ENCODE results near the gene ECE1. TPM values are rescaled to one million over a fixed set of nuclear protein-coding genes. Genes with fewer than 3 reads are reported as not detected.

The ECE1 gene
- total RNA-seq, 1 experiment from 2014 or later, result 65.8 TPM

- DNase-seq (ENCODE audit: low spot score), result no peak
Measured at GRCh38 chr1:21325731-21326387, 35.6 kb upstream of the ECE1 start.

- no peak for DNase-seq (ENCODE audit: low spot score)
Measured at GRCh38 chr1:21325231-21325718, 35.0 kb upstream of the ECE1 start.

- DNase-seq (ENCODE audit: low spot score), result peak; percentile 96
Measured at GRCh38 chr1:21324368-21325141, 34.3 kb upstream of the ECE1 start.

GRCh38 chr1:21323091-21323490 lies 32.8 kb upstream of the ECE1 start:
- DNase-seq (ENCODE audit: low spot score), result no peak

- no peak for DNase-seq (ENCODE audit: low spot score)
Measured at GRCh38 chr1:21322681-21323016, 32.4 kb upstream of the ECE1 start.

GRCh38 chr1:21321963-21322680 lies 31.9 kb upstream of the ECE1 start:
- no peak for DNase-seq (ENCODE audit: low spot score)

GRCh38 chr1:21320410-21321108 lies 30.3 kb upstream of the ECE1 start:
- no peak for DNase-seq (ENCODE audit: low spot score)

GRCh38 chr1:21319447-21320407 lies 29.5 kb upstream of the ECE1 start:
- DNase-seq (ENCODE audit: low spot score), result no peak

- DNase-seq (ENCODE audit: low spot score), result no peak
Measured at GRCh38 chr1:21318714-21319159, 28.5 kb upstream of the ECE1 start.

- DNase-seq (ENCODE audit: low spot score), result no peak
Measured at GRCh38 chr1:21318057-21318713, 27.9 kb upstream of the ECE1 start.

GRCh38 chr1:21317690-21318043 lies 27.4 kb upstream of the ECE1 start:
- DNase-seq (ENCODE audit: low spot score), result no peak

GRCh38 chr1:21317035-21317689 lies 26.9 kb upstream of the ECE1 start:
- DNase-seq (ENCODE audit: low spot score), result no peak

- DNase-seq (ENCODE audit: low spot score), result no peak
Measured at GRCh38 chr1:21314743-21315396, 24.6 kb upstream of the ECE1 start.

GRCh38 chr1:21313886-21314721 lies 23.8 kb upstream of the ECE1 start:
- no peak for DNase-seq (ENCODE audit: low spot score)

- no peak for DNase-seq (ENCODE audit: low spot score)
Measured at GRCh38 chr1:21313203-21313885, 23.1 kb upstream of the ECE1 start.

GRCh38 chr1:21312407-21312992 lies 22.2 kb upstream of the ECE1 start:
- no peak for DNase-seq (ENCODE audit: low spot score)

- no peak for DNase-seq (ENCODE audit: low spot score)
Measured at GRCh38 chr1:21311016-21311415, 20.8 kb upstream of the ECE1 start.
